A549 (cell line): ENCODE measurements around the gene FBXL4. TPM values are rescaled to one million over a fixed set of nuclear protein-coding genes. Genes with fewer than 3 reads are reported as not detected.
A peak's percentile ranks its signal among the peaks of the same experiment; 100 is the strongest.

Experiments used
- ATAC-seq, 2 experiments: fragments of 200-7000 bp in 1 of 2; fragments of >200 bp in 1 of 2; cut with Nextera tagmentation in 1 of 2; cut with Tn5 transposase in 1 of 2; 3 replicates each; pipeline versions ENCODE4 v1.8.0 to v1.9.1; 2018 to 2020; ENCODE audit warnings: mild to moderate bottlenecking in 1 of 2, moderate library complexity in 1 of 2
- CTCF ChIA-PET: fragments of 300-600 bp; sonication (Branson Sonifier 250); formaldehyde crosslinking; extraction: SDS; loops from one replicate; lab custom pipeline; 2021; ENCODE audit warnings: antibody characterized with exemption, inconsistent platforms; lab: Yijun Ruan, JAX
- POLR2A ChIA-PET: fragments of 350-600 bp; formaldehyde crosslinking; extraction: SDS; loops from one replicate; lab custom pipeline; 2021; ENCODE audit warnings: antibody characterized with exemption, inconsistent platforms; lab: Yijun Ruan, JAX
- DNase-seq, 2 experiments: peaks; one replicate each; pipeline versions ENCODE4 v3.0.0 to v3.0.0-alpha.2; 2011 to 2016; ENCODE audit warnings: low read depth in 1 of 2, low spot score in 1 of 2
- FAIRE-seq: peaks from 2 replicates; lab custom pipeline; 2011; peaks lifted over from hg19 to GRCh38; lab: Jason Lieb, UNC
- H3K27ac ChIP-seq, 2 experiments: fragments of >200 bp; sonication (Bioruptor Twin); formaldehyde crosslinking; 3 replicates each; pipeline ENCODE4 v1.5.1; 2016 to 2017
- H3K4me1 ChIP-seq: fragments of >200 bp; sonication (Bioruptor Twin); formaldehyde crosslinking; 3 replicates; pipeline ENCODE4 v1.6.1; 2016
- H3K4me2 ChIP-seq: fragments of >200 bp; sonication (Bioruptor Twin); formaldehyde crosslinking; 3 replicates; pipeline ENCODE4 v1.6.1; 2016
- H3K4me3 ChIP-seq: fragments of >200 bp; sonication (Bioruptor Twin); formaldehyde crosslinking; 3 replicates; pipeline ENCODE4 v1.5.1; 2016
- H3K9me3 ChIP-seq: fragments of >200 bp; sonication (Bioruptor Twin); formaldehyde crosslinking; 3 replicates; pipeline ENCODE4 v1.6.1; 2016
- BHLHE40 ChIP-seq: IDR thresholded peaks from 2 replicates; pipeline ENCODE4 v1.6.1; 2012; ENCODE audit warnings: low read depth, low read length, inconsistent platforms
- CHD2 ChIP-seq: fragments of 150-350 bp; IDR thresholded peaks from 2 replicates; pipeline ENCODE4 v1.6.1; 2014; ENCODE audit warnings: low read length; ENCODE audit not compliant: partially characterized antibody
- EHF ChIP-seq: fragments of 250-450 bp; sonication (Bioruptor Pico); IDR thresholded peaks from 2 replicates; pipeline ENCODE4 v1.5.0; 2020; ENCODE audit warnings: mild to moderate bottlenecking
- EP300 ChIP-seq, 2 experiments: fragments of >200 bp; sonication (Bioruptor Twin); formaldehyde crosslinking; IDR thresholded peaks; 2 replicates in 1 of 2; 3 replicates in 1 of 2; pipeline ENCODE4 v1.6.1; 2016 to 2017
- ESRRA ChIP-seq: fragments of 150-350 bp; IDR thresholded peaks from 2 replicates; pipeline ENCODE4 v1.6.1; 2014; ENCODE audit warnings: mild to moderate bottlenecking, low read length, borderline replicate concordance
- FOSB ChIP-seq: fragments of 250-450 bp; sonication (Bioruptor Pico); IDR thresholded peaks from 2 replicates; pipeline ENCODE4 v1.5.0; 2020; ENCODE audit warnings: mild to moderate bottlenecking, moderate library complexity
- GATA3 ChIP-seq: IDR thresholded peaks from 2 replicates; pipeline ENCODE4 v1.6.1; 2012; ENCODE audit warnings: borderline replicate concordance
- HEYL ChIP-seq: fragments of 250-450 bp; sonication (Bioruptor Pico); IDR thresholded peaks from 2 replicates; pipeline ENCODE4 v1.8.0; 2021; ENCODE audit warnings: mild to moderate bottlenecking, moderate library complexity
- HOXA7 ChIP-seq: fragments of 250-450 bp; sonication (Bioruptor Pico); IDR thresholded peaks from 2 replicates; pipeline ENCODE4 v1.5.0; 2020; ENCODE audit warnings: mild to moderate bottlenecking, moderate library complexity
- HOXB5 ChIP-seq: fragments of 250-450 bp; sonication (Bioruptor Pico); IDR thresholded peaks from 2 replicates; pipeline ENCODE4 v1.5.0; 2020; ENCODE audit warnings: mild to moderate bottlenecking, moderate library complexity
- JUN ChIP-seq, 2 experiments: fragments of >200 bp; sonication (Bioruptor Twin); formaldehyde crosslinking; IDR thresholded peaks; 2 replicates in 1 of 2; 3 replicates in 1 of 2; pipeline ENCODE4 v1.6.1; 2016 to 2017
- KDM1A ChIP-seq: fragments of 200-600 bp; sonication (generic); IDR thresholded peaks from 2 replicates; pipeline ENCODE4 v1.6.1; 2016; ENCODE audit warnings: low read depth, mild to moderate bottlenecking
- KDM5A ChIP-seq: fragments of 200-600 bp; sonication (generic); IDR thresholded peaks from 2 replicates; pipeline ENCODE4 v1.6.1; 2016; ENCODE audit warnings: antibody characterized with exemption, mild to moderate bottlenecking
- MAFK ChIP-seq: fragments of 450-650 bp; IDR thresholded peaks from 2 replicates; pipeline ENCODE4 v1.6.1; 2014; ENCODE audit not compliant: partially characterized antibody
- MAZ ChIP-seq: fragments of 150-350 bp; IDR thresholded peaks from 2 replicates; pipeline ENCODE4 v1.6.1; 2014; ENCODE audit warnings: antibody characterized with exemption, low read depth, low read length, borderline replicate concordance
- MYC ChIP-seq: IDR thresholded peaks from 2 replicates; pipeline ENCODE4 v1.6.1; 2012; ENCODE audit warnings: mild to moderate bottlenecking, inconsistent platforms, low read length, improper control_type of control experiment, borderline replicate concordance
- NFE2L2 ChIP-seq: fragments of 150-350 bp; conservative IDR thresholded peaks from 2 replicates; pipeline ENCODE4 v1.6.1; 2014; ENCODE audit warnings: low read length
- NR3C1 ChIP-seq: fragments of >200 bp; sonication (Bioruptor Twin); formaldehyde crosslinking; IDR thresholded peaks from 3 replicates; pipeline ENCODE4 v1.6.1; 2017
- PHF8 ChIP-seq: fragments of 200-600 bp; sonication (generic); IDR thresholded peaks from 2 replicates; pipeline ENCODE4 v1.6.1; 2016; ENCODE audit warnings: low read depth, mild to moderate bottlenecking, antibody characterized with exemption, moderate library complexity, borderline replicate concordance
- POLR2A ChIP-seq: IDR thresholded peaks from 2 replicates; pipeline ENCODE4 v1.6.1; 2012; ENCODE audit warnings: mild to moderate bottlenecking, low read length
- POLR2AphosphoS2 ChIP-seq: conservative IDR thresholded peaks from 2 replicates; pipeline ENCODE4 v1.6.1; 2012; ENCODE audit warnings: low read length, improper control_type of control experiment, inconsistent platforms
- RARB ChIP-seq: fragments of 250-450 bp; sonication (Bioruptor Pico); IDR thresholded peaks from 2 replicates; pipeline ENCODE4 v1.8.0; 2021; ENCODE audit warnings: mild to moderate bottlenecking, moderate library complexity
- RCOR1 ChIP-seq: fragments of 150-350 bp; IDR thresholded peaks from 2 replicates; pipeline ENCODE4 v1.6.1; 2014; ENCODE audit warnings: antibody characterized with exemption, low read length, low read depth
- SREBF2 ChIP-seq: fragments of 450-650 bp; IDR thresholded peaks from 2 replicates; pipeline ENCODE4 v1.6.1; 2014; ENCODE audit warnings: mild to moderate bottlenecking, moderate library complexity
- TFCP2L1 ChIP-seq: fragments of 250-450 bp; sonication (Bioruptor Pico); IDR thresholded peaks from 2 replicates; pipeline ENCODE4 v1.5.0; 2021; ENCODE audit warnings: mild to moderate bottlenecking
- ZC3H11A ChIP-seq: fragments of 450-650 bp; IDR thresholded peaks from 2 replicates; pipeline ENCODE4 v1.6.1; 2014; ENCODE audit warnings: antibody characterized with exemption, mild to moderate bottlenecking
- ZFP36 ChIP-seq: fragments of 450-650 bp; IDR thresholded peaks from 2 replicates; pipeline ENCODE4 v1.6.1; 2014; ENCODE audit warnings: borderline replicate concordance; ENCODE audit not compliant: partially characterized antibody
- ZNF302 ChIP-seq: fragments of 250-450 bp; sonication (Bioruptor Pico); IDR thresholded peaks from 2 replicates; pipeline ENCODE4 v1.9.0; 2021; ENCODE audit warnings: inconsistent platforms, mild to moderate bottlenecking, moderate library complexity
- WGBS: methylation state at CpG from one replicate; pipeline ENCODE4 v1.1.6; 2017; ENCODE audit errors: missing lambda C conversion rate; 5-methylcytosine and 5-hydroxymethylcytosine counted together
- polyA plus RNA-seq, 4 experiments: library from polyadenylated mRNA; depleted of rRNA in 3 of 4; stranded (reverse); fragments of >200 nt; fragmentation: RNase III in 1 of 4; extraction: RNeasy Plus Mini Kit Qiagen cat#74134 plus additional on column Dnase treatment in 1 of 4; gene quantifications; 2 replicates in 3 of 4; 3 replicates in 1 of 4; pipeline ENCODE4 v1.2.3, GENCODE V29; 2011 to 2017
- TF ChIP-seq, protein P1 (sequence below): IDR thresholded peaks from 2 replicates; pipeline ENCODE4 v1.6.1; 2012
- TF ChIP-seq, protein P2 (sequence below): fragments of >200 bp; sonication (Bioruptor Twin); formaldehyde crosslinking; IDR thresholded peaks from 2 replicates; pipeline ENCODE4 v1.6.1; 2016
- TF ChIP-seq, protein P3 (sequence below): fragments of >200 bp; sonication (Bioruptor Twin); formaldehyde crosslinking; IDR thresholded peaks from 3 replicates; pipeline ENCODE4 v1.5.1; 2016
- TF ChIP-seq, protein P4 (sequence below): IDR thresholded peaks from 2 replicates; pipeline ENCODE4 v1.6.1; 2012
- TF ChIP-seq, protein P5 (sequence below): fragments of >200 bp; sonication (Bioruptor Twin); formaldehyde crosslinking; IDR thresholded peaks from 3 replicates; pipeline ENCODE4 v1.6.1; 2016

FBXL4 gene
- polyA plus RNA-seq, 2 of the 4 experiments (the other 2 are of a cell fraction): 6.5 to 21.6 TPM

DNA sequence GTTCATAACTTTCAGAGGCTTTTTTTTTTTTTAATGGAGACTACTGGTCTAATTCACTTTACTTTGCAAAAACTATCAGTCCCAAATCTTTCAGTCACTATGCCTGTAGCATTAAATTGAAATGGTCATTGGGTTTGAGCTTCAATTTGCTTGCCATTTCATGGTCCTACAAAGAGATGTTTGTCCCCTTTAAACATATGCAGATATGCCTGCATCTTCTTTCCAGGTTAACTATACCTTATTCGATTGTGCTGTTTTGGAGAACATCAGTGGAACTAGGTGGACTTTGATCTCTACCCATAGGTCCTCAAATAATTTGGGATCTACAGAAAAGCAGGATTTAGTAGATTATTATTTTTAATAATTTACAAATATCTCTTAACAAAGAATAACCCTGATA lies 108.8 kb downstream of the FBXL4 start:
- 5% methylated on average over 1 of the region's 1 CpG for WGBS
- POLR2A ChIA-PET: no interaction called here

DNA sequence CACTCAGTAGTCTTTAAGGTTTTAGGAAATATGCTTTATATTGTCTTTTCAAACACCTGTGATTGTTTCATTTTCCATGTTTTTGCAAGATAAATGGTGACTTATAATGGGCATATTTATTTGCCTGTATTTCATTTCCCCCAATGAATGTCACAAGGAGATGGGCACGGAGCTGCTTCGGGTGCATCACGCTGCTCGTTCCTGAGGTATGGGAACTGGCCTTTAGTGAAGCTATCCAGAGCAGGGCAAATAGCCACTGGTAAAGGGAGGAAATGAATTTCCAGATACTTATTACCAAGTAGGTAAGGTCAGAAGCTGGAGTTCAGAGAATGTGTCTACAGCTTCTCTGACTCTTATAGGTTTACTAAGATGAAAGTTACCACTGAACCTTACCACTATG lies 109.7 kb downstream of the FBXL4 start:
- DNase-seq: no peak
- TF ChIP-seq MYC: no peak
- no peak for TF ChIP-seq EHF (CRISPR knock-in tag)
- TF ChIP-seq MAZ: no peak
- TF ChIP-seq RARB: no peak
- no peak for TF ChIP-seq NFE2L2
- TF ChIP-seq HOXB5 (CRISPR knock-in tag): no peak
- no peak for TF ChIP-seq ESRRA
- no peak for TF ChIP-seq ZNF302
- no peak for TF ChIP-seq FOSB (CRISPR knock-in tag)
- no peak for TF ChIP-seq JUN (IDR thresholded peaks at IDR 0.05)
- no peak for TF ChIP-seq TFCP2L1 (CRISPR knock-in tag)
- TF ChIP-seq RCOR1: no peak
- no peak for TF ChIP-seq ZFP36
- TF ChIP-seq PHF8: no peak
- TF ChIP-seq KDM5A: no peak
- Histone ChIP-seq H3K4me3 (no peak overlapping the region), H3K4me2 (no peak overlapping the region), H3K27ac (no peak overlapping the region), H3K9me3 (no peaks in the 10 kb centered on the region), H3K4me1 (peaks cover under 1% of the 10 kb centered on the region; the same call in 1 of the 3 replicates)
- ChIA-PET CTCF (no interaction called here), POLR2A (no interaction called here)
- no peak for ATAC-seq
- FAIRE-seq: no peak
- WGBS: 74% methylated on average over 4 of the region's 4 CpGs

More for the DNA sequence above, 108.8 kb downstream of the FBXL4 start:
- FAIRE-seq (no peak), DNase-seq (no peak), ATAC-seq (no peak)
- H3K9me3 ChIP-seq: no peaks in the 10 kb centered on the region
- H3K4me1 ChIP-seq: no peaks in the 10 kb centered on the region
- no peak overlapping the region for H3K4me2 ChIP-seq
- no peak overlapping the region for H3K27ac ChIP-seq
- CTCF ChIA-PET: no interaction called here
- H3K4me3 ChIP-seq: no peak overlapping the region
- TF ChIP-seq POLR2A (no peak), ESRRA (no peak), EP300 (IDR thresholded peaks at IDR 0.05) (no peak), CHD2 (no peak), HOXA7 (CRISPR knock-in tag) (no peak)

DNA sequence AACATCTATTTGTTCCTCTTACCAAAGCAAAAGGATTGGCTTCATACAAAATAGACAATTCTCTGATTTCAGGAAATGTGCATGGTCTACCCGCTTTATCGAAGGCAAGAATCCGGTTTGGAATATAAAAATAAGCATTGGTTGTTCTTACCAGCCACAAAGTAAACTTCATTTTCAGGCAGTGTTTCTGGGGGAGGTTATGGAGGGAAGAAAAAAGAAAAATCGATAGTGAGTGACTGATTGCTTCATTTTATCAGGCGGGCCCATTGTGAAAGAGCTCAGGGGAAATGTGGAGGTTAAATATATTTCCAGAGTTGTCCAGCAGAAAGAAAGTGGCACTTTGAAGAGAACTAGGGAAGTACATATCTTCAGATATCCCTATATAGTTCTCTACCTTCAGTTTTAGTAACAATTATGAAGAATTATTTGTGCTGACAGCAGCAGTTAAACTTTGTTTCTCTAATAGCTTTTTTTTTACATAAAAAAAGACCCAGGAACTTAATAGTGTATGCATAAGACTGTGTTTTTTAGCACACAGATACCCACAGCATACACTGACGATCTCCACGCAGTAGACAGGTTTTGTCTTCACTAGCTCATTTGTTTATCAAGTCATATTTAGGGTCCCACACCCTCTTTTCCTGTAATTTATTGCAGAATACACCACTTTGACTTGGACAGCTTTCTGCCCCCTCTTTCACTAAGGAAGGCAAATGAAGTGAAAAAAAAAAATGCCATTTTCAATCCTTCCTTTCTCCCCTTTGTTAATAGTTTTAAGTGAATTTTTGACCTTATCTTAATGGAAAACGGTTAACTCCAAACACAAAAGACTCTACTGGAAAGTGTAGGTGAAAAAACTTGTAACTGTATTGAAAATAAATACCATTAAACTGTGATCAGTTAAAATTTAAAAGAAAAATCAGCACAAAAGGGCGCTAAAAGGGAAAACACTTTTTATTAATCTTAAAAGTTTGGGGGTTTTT lies 110.5 kb downstream of the FBXL4 start:
- Histone ChIP-seq H3K4me2 (no peak overlapping the region), H3K4me3 (no peak overlapping the region), H3K27ac (no peak overlapping the region), H3K4me1 (peaks cover 9% of the 10 kb centered on the region; the same call in 2 of the 3 replicates), H3K9me3 (no peaks in the 10 kb centered on the region)
- CTCF ChIA-PET: interaction anchor here (1.0 to 1.2 kb wide), 2 partner anchors 9 to 282 kb away, joined by 3 read pairs; no protein-coding TSS in a partner anchor
- FAIRE-seq (no peak), ATAC-seq (no peak), DNase-seq (no peak)
- 49% methylated on average over 9 of the region's 9 CpGs for WGBS
- POLR2A ChIA-PET: no interaction called here
- TF ChIP-seq MAFK: peak; percentile 47
- TF ChIP-seq SREBF2: no peak
- TF ChIP-seq POLR2AphosphoS2: no peak
- TF ChIP-seq NR3C1: no peak
- TF ChIP-seq, protein P1, sequence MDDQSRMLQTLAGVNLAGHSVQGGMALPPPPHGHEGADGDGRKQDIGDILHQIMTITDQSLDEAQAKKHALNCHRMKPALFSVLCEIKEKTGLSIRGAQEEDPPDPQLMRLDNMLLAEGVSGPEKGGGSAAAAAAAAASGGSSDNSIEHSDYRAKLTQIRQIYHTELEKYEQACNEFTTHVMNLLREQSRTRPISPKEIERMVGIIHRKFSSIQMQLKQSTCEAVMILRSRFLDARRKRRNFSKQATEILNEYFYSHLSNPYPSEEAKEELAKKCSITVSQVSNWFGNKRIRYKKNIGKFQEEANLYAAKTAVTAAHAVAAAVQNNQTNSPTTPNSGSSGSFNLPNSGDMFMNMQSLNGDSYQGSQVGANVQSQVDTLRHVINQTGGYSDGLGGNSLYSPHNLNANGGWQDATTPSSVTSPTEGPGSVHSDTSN: no peak
- TF ChIP-seq, protein P2, sequence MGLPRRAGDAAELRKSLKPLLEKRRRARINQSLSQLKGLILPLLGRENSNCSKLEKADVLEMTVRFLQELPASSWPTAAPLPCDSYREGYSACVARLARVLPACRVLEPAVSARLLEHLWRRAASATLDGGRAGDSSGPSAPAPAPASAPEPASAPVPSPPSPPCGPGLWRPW: no peak
- no peak for TF ChIP-seq MAZ
- TF ChIP-seq, protein P3, sequence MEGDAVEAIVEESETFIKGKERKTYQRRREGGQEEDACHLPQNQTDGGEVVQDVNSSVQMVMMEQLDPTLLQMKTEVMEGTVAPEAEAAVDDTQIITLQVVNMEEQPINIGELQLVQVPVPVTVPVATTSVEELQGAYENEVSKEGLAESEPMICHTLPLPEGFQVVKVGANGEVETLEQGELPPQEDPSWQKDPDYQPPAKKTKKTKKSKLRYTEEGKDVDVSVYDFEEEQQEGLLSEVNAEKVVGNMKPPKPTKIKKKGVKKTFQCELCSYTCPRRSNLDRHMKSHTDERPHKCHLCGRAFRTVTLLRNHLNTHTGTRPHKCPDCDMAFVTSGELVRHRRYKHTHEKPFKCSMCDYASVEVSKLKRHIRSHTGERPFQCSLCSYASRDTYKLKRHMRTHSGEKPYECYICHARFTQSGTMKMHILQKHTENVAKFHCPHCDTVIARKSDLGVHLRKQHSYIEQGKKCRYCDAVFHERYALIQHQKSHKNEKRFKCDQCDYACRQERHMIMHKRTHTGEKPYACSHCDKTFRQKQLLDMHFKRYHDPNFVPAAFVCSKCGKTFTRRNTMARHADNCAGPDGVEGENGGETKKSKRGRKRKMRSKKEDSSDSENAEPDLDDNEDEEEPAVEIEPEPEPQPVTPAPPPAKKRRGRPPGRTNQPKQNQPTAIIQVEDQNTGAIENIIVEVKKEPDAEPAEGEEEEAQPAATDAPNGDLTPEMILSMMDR: no peak
- TF ChIP-seq BHLHE40: no peak
- TF ChIP-seq, protein P4, sequence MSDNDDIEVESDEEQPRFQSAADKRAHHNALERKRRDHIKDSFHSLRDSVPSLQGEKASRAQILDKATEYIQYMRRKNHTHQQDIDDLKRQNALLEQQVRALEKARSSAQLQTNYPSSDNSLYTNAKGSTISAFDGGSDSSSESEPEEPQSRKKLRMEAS: no peak
- TF ChIP-seq, protein P5, sequence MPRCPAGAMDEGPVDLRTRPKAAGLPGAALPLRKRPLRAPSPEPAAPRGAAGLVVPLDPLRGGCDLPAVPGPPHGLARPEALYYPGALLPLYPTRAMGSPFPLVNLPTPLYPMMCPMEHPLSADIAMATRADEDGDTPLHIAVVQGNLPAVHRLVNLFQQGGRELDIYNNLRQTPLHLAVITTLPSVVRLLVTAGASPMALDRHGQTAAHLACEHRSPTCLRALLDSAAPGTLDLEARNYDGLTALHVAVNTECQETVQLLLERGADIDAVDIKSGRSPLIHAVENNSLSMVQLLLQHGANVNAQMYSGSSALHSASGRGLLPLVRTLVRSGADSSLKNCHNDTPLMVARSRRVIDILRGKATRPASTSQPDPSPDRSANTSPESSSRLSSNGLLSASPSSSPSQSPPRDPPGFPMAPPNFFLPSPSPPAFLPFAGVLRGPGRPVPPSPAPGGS: no peak
- TF ChIP-seq GATA3: no peak
- no peak for TF ChIP-seq HEYL (CRISPR knock-in tag)
- no peak for TF ChIP-seq ZC3H11A
- no peak for TF ChIP-seq KDM1A
